Activated T-cell treated with anti-CD3 and anti-CD28 coated beads, Interleukin-2, amount 50 U/mL, for 1 hour (primary cell): ENCODE results near the gene CDC42EP3.

Source experiments
- DNase-seq: peaks from one replicate; pipeline ENCODE4 v3.0.0-alpha.2; 2020

CDC42EP3 gene

GRCh38 chr2:37633845-37634244 is 37.6 kb downstream of the CDC42EP3 start:
- DNase-seq, result no peak

GRCh38 chr2:37633234-37633633 is 38.2 kb downstream of the CDC42EP3 start:
- no peak for DNase-seq

- DNase-seq, result no peak
Observed at GRCh38 chr2:37632310-37632709, 39.1 kb downstream of the CDC42EP3 start.

- DNase-seq, result no peak
Observed at GRCh38 chr2:37631698-37632097, 39.7 kb downstream of the CDC42EP3 start.

- DNase-seq, result no peak
Observed at GRCh38 chr2:37631292-37631691, 40.1 kb downstream of the CDC42EP3 start.

GRCh38 chr2:37630776-37631175 is 40.7 kb downstream of the CDC42EP3 start:
- no peak for DNase-seq

GRCh38 chr2:37630301-37630700 is 41.1 kb downstream of the CDC42EP3 start:
- no peak for DNase-seq

GRCh38 chr2:37629529-37629928 is 41.9 kb downstream of the CDC42EP3 start:
- DNase-seq, result no peak

- no peak for DNase-seq
Observed at GRCh38 chr2:37627710-37628109, 43.7 kb downstream of the CDC42EP3 start.

GRCh38 chr2:37625796-37626571 is 45.5 kb downstream of the CDC42EP3 start:
- DNase-seq, result peak; percentile 58

- no peak for DNase-seq
Observed at GRCh38 chr2:37625156-37625555, 46.3 kb downstream of the CDC42EP3 start.

- no peak for DNase-seq
Observed at GRCh38 chr2:37623971-37624900, 47.2 kb downstream of the CDC42EP3 start.

- DNase-seq, result no peak
Observed at GRCh38 chr2:37623406-37623805, 48.0 kb downstream of the CDC42EP3 start.

GRCh38 chr2:37622450-37623100 is 48.9 kb downstream of the CDC42EP3 start:
- no peak for DNase-seq

GRCh38 chr2:37621199-37621598 is 50.2 kb downstream of the CDC42EP3 start:
- DNase-seq, result no peak

- DNase-seq, result no peak
Observed at GRCh38 chr2:37619959-37620300, 51.5 kb downstream of the CDC42EP3 start.

GRCh38 chr2:37619230-37619958 is 52.0 kb downstream of the CDC42EP3 start:
- DNase-seq, result no peak

GRCh38 chr2:37618326-37618725 is 53.1 kb downstream of the CDC42EP3 start:
- no peak for DNase-seq

GRCh38 chr2:37617119-37617892 is 54.1 kb downstream of the CDC42EP3 start:
- DNase-seq, result no peak

- DNase-seq, result no peak
Observed at GRCh38 chr2:37616677-37617005, 54.8 kb downstream of the CDC42EP3 start.

GRCh38 chr2:37615804-37616676 is 55.4 kb downstream of the CDC42EP3 start:
- DNase-seq, result peak; percentile 64
